Inferior parietal cortex (tissue), 1 donor: ENCODE measurements around the gene STAB1.

Source experiments
- DNase-seq: peaks from one replicate; pipeline ENCODE4 v3.0.0-alpha.2; 2016; ENCODE audit errors: extremely low spot score

The STAB1 gene, protein sequence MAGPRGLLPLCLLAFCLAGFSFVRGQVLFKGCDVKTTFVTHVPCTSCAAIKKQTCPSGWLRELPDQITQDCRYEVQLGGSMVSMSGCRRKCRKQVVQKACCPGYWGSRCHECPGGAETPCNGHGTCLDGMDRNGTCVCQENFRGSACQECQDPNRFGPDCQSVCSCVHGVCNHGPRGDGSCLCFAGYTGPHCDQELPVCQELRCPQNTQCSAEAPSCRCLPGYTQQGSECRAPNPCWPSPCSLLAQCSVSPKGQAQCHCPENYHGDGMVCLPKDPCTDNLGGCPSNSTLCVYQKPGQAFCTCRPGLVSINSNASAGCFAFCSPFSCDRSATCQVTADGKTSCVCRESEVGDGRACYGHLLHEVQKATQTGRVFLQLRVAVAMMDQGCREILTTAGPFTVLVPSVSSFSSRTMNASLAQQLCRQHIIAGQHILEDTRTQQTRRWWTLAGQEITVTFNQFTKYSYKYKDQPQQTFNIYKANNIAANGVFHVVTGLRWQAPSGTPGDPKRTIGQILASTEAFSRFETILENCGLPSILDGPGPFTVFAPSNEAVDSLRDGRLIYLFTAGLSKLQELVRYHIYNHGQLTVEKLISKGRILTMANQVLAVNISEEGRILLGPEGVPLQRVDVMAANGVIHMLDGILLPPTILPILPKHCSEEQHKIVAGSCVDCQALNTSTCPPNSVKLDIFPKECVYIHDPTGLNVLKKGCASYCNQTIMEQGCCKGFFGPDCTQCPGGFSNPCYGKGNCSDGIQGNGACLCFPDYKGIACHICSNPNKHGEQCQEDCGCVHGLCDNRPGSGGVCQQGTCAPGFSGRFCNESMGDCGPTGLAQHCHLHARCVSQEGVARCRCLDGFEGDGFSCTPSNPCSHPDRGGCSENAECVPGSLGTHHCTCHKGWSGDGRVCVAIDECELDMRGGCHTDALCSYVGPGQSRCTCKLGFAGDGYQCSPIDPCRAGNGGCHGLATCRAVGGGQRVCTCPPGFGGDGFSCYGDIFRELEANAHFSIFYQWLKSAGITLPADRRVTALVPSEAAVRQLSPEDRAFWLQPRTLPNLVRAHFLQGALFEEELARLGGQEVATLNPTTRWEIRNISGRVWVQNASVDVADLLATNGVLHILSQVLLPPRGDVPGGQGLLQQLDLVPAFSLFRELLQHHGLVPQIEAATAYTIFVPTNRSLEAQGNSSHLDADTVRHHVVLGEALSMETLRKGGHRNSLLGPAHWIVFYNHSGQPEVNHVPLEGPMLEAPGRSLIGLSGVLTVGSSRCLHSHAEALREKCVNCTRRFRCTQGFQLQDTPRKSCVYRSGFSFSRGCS (N-terminal part only)

DNA sequence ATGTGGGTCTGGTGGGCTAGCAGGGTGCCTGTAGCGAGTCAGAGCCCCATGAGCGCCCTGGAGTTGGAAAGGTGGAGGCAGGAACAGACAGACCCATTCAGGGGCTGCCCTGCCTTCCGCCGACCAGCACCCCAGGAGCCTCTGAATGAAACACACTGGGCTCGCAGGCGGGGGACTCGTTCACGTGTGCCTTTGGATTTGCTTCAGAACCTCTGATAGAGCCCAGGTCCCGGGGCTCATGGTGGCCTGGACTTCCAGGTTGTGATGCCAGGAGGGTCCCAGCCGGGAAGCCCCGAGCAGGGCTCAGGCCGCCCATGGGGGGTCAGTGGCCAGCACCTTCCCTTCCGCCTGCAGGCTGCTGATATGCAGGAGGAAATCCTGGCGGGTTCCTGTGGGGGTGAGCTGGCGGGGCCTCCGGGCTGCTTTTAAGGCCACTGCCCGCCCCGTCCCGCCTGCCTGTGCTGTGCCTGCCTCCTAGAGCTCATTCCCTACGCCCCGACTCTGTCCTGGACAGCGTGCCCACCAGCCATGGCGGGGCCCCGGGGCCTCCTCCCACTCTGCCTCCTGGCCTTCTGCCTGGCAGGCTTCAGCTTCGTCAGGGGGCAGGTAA lies at the start of gene STAB1:
TSS of gene STAB1 (plus strand) at position 453 of the 610 bp plus-strand sequence. CDS start at position 529, 76 bp downstream.
- DNase-seq: no peak

DNA sequence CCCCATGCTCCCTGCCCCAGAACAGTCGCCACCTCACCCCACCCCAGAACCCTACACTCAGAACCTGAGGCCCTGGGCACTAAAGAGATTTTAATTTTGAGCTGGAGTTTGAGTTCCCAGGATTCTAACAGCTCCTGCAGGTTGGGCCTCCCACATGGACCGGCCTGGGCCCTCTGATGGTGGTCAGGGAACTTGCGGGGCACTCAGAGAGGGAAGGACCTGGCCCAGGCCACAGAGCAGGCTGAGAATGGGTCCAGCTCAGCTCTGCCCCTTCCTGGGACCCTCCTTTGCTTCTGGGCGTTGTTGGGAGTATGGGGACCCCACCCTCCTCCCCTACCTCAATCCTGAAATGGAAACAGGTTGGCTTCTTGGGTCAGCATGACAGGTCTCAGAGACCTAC lies 49.1 kb upstream of the STAB1 start:
- no peak for DNase-seq

DNA sequence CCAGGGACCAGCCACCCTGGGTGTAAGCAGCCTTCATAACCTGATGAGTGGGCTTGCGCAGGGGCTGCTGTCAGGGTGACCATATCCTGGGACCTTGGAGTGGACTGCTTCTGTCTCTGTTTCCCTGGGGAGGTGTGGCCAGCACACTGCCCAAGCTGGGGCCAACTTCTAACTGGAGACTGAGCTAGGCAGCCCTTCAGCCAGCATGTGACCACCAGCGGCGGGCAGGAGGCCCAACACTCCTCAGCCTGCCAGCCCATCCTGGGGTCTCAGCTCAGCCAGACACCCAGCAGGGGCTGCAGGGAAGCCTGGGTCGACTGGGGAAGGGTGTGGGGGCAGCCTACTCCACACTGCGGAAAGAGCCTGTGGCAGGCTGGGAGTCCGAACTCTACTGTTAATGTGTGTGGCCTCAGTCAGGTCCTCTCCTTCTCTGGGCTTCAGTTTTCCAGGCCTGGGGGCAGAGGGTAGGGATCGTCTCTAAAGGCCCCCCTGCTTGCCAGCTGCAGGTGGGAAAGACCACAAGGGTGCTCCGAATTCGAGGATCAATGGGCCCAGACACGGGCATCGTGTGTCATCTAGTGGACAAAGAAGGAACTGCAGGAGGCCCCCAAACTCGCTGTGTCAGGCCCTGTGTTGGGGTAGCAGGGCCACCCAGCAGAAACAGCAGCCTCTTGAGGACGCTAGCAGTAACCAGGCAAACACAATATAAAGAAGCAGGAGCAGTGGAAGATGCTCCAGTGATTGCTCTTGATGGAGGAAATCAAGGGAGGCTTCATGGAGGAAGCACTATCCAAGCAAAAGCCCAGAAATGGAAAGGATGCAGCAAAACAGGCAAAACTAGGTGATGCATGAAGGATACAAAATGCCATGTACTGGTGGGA lies 48.3 kb upstream of the STAB1 start:
- DNase-seq: peak; percentile 78

DNA sequence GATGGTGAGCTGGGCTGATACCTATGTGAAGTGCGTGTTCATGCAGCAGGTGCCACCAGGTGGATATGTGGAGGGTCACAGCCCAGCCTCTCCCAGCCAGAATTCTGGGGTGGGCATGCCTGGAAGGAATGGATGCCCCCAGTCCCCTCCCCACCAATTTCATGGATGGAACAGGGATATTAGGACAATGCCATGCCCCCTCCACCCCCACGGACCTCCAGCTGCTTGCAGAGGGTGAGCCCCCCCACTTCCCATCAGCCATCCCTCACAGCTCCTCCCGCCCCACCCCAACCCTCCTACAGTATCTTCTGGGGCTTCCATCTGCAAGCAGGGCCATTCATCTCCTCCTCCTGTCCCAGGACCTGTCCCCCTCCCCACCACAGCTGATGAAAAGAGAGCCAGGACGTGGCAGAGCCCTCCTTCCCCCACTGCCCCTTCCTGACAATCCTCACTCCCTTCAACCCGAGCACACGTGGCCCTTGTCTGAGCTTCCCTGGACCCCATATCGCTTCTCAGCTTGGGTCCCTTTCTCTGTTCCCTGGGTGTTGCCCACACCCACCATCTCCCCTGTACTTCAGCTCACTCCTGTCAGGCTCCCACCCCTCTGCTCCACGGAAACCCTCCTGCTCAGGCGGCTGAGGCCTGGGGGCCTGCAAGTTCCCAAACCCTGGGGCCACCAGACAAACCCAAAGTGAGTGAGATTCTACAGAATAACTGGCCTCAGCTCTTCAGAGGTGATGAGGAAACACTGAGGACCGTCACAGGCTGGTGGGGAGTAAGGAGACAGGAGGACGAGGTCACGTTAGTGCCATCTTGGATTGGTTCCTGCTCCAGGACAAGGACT lies 47.4 kb upstream of the STAB1 start:
- no peak for DNase-seq

DNA sequence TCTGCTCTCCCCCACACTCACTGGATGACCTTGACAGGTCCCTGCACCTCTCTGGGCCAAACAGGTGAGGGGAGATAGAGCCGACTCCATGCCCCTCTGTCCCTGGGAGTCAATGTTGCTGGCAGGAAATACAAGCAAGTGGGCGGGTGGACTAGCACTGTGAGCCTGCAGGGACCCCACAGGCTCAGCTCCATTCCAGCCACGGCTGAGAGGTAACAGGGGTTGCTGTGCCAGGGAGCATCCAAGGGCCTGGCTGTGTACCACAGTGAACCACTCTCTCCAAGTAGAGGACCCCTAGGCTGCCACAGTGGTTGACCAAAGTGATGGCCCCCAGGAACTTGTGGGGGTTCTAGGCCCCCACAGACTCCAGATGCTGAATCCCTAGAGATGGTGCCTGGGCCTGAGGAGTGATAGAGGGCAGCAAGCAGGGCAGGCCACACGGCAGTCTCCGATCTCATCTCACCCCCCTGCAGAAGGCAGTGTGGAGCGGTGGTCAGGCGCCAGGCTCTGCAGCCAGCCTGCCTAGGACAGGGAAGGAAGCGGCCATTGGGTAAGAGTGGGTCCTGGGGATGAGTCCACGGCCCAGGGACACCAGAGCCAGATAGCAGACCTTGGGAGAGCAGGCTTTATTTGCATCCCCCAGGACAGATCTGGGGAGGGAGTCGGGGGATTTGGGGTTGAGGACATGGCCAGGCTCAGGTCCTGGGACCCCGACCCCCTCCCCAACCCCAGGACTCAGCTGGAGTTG lies 44.5 kb upstream of the STAB1 start:
- no peak for DNase-seq

DNA sequence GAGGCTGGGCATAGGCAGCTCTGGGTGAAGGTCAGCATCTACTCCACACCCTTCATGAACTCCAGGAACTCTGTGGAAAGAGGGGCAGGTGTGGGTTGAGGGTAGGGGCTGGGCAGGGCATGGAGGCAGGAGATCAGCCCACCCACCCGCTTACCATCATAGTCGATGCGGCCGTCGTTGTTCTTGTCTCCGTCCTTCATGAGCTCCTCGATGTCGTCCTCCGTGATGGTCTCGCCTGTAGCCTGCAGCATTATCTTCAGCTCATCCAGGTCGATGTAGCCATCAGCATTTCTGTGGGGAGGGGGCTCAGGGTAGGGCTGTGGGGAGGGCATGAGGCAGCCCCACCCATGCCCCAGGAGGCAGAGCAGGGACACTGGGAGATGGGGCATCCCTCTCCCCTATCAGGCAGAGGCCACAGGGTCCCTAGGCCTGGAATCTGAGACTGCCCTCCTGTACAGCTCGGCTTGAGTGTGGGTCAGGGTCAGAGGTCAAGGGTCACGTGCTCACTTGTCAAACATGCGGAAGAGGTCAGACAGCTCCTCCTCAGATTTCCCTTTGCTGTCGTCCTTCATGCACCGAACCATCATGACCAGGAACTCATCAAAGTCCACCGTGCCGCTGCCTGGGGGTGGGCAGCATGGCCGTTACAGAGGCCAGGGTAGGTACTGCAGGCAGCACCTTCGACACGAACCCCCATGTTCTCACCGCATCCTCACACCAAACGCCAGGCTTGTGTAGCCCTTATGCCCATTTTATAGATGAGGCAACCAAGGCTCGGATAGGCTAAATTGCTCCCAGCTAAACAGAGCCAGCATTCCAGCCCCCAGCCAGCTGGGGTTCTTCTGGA lies 43.7 kb upstream of the STAB1 start:
- DNase-seq: no peak

DNA sequence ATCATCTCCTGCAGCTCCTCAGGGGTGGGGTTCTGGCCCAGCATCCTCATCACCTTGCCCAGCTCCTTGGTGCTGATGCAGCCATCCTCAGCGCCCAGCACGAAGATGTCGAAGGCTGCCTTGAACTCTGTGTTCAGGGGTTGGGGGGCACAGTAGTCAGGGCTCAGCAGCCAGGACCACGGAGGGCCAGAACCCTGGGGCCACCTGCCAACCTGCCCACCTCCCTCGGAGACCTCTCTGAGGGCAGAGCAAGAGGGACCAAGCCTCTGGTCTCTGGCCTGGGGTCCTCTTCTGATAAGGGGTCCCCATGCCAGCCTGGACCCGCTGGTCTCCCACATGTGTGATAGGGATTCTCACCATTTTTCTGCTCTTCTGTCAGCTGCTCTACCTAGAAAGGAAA lies 43.0 kb upstream of the STAB1 start:
- no peak for DNase-seq

DNA sequence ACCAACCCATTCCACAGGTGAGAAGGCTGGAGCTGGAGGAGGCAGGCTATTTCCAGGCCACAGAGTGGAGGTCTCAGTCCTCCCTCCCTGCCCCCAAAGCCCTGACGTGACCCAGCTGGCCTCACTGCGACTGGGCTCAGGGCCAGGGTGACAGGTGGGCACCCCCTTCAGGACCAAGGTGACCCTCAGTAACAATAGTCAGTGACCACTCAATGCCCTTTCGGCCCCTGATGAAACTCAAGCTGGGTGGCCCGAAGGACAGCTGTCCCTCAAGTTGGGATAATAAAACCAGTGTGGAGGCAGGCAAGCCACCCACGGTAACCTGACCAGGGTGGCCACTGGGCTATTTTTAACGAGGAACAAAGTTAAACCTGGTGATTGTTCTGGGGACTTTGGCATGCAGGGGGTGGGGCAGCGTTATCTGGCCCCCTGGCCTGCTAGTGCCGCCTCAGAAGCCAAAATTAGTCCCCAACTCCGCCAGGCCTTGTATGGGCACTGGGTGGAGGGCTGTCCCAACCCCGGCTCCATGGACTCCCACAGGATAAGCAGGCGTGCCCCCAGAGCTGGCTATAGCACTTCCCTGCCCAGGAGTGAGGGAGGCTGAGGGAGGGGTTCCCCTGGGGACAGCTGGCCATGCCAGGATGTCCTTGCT lies 42.4 kb upstream of the STAB1 start:
- no peak for DNase-seq

DNA sequence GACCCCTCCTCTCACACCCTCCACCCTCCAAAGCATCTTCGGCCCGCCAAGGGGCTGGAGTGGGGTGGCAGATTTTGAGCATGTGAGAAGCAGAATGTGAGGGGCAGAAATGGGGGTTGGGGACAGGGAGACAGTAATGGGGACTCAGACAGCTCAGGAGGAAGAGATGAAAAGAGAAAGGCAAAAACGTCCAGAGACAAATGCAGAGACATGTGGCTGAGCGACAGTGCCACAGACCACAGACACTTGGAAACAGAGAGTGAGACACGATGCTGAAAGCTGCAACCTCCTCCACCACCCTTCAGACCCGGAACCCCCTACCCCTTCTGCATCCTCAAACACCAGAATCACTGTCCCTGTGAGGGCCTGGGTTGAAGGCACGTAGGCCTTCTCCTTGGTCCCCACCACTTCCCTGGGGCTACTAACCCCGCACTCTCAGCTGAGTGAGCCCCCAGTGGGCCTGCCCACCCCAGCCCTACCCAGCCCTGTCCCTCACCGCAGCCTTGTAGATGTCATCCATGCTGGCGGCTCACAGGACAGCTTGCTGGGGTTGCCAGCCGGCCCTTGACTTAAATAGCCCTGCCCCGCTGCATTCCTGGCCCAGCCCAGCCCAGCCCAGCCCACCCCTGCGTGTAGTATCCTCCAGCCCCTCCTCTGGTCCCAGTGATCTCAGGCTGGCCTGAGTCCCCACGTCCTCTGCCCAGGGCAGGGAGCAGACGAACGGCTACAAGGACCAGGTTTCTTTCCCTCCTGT lies 41.5 kb upstream of the STAB1 start, which contains the start of gene TNNC1:
TSS of gene TNNC1 (minus strand) at position 546 of the 754 bp plus-strand sequence. CDS start at position 520, 26 bp downstream.
- DNase-seq: no peak

DNA sequence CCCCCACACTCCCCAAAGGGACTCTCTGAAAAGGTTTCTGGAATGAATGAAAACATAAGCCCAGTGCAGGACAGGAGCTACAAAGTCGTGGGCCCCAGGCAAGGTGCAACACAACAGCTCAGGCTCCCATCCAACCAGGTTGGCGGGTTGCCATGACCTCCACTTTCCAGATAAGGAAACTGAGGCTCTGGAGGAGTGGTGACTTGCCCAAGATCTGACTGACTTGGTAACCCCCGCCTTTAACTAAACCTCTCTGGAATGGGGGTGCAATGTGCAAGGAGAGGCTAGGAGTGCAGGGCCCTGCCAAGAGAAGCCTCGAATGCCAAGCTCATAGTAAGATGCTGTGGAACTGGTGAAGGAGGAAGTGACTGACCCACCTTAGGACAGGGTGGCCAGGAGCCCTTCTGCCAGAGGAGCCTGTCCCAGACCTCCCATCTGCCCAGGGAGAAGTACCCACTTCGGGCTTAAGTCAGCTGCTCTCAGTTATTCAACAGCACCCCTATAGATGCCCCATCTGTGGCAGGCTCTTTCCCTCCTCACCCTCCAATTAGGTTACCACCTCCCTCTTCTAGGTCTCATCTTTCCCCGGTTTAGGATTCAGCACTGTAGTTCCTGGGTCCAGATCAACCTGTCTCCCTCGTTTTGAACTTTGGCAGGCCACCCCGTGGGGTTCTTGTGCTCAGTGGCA lies 40.7 kb upstream of the STAB1 start:
- no peak for DNase-seq

DNA sequence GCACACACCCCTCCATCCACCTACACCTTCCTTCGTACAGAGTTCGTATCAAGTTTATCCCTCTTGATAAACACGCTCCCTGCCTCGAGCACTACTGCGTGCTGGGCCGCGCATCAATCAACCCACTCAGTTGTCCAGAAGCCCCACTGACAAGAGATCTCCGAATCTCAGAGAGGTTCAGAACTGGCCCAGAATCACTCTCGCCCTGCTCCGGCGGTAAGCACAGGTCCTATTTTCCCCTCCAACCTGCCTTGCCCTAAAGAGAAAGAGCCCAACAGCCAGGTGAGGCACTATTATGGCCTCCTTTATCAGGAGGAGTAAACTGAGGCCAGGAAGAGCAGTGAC lies 40.2 kb upstream of the STAB1 start:
- no peak for DNase-seq

DNA sequence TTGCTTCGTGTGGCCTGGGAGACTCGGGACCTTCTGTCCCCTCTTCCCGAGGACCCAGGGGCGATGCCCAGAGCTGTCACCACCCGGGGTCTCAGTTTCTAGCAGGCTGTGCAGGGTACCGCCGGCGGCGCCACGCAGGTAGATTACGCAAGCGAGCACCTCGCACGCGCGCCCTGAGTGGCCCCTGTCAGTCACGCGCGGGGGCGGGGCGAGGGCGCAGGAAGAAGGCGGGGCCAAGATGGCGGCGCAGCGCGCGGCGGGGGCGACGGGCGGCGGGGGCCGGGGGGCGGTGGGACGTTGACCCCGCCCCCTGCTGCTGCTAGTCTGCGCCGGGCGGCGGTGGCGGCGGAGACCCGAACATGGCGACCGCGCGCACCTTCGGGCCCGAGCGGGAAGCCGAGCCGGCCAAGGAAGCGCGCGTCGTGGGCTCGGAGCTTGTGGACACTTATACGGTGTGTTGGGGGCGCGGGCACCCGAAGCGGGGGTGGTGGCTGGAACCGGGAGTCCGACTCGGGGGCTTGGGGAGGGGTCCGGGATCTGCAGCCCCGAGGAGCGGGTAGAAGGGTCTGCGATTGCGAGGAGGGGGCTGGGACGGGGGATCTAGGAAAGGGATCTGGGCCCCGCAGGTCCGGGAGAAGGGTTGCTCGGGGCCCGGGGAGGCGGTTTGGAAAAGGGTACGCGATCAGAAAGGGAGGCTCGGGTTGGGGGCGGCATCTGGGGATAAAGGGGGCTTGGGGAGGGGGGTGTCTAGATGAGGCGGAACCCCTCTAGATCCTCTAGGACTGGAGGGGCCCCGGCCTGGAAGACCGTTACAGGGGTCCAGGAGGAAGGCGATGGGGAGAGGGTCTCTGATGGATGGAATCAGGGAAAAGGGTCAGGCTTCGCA lies 39.6 kb upstream of the STAB1 start, which contains the start of gene NISCH:
TSS of gene NISCH (plus strand) at position 322 of the 886 bp plus-strand sequence. CDS start at position 360, 38 bp downstream.
- peak; percentile 79 for DNase-seq

DNA sequence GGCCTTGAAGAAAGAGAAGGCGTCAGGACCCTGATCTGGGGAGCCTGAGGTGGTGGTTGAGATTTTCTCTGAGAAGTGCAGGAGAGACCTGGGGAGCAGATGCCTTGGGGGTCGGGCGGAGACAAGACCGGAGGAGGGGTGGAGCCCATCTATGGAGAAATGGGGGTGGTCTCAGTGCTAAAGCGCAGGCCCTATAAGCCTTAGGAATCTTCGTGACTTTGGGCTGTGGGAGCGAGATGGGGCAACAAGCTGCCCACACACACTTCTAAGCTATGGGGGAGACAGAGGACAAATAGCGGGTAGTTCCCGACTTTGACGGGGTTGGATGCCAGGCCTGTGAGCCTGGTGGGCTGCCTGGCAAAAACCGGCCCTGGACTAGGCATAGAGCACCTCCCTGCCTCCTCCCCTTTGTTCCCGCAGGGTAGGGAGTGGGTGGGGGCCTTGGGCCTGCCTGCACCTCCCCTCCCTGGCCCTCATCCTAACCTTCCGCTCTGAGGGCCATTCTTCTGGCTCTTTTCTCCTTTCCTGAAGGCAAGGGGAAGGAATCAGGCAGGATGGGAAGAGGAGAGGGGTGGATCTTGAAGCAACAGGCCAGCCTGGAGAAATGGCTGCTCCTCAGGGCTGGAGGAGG lies 38.9 kb upstream of the STAB1 start:
- no peak for DNase-seq

DNA sequence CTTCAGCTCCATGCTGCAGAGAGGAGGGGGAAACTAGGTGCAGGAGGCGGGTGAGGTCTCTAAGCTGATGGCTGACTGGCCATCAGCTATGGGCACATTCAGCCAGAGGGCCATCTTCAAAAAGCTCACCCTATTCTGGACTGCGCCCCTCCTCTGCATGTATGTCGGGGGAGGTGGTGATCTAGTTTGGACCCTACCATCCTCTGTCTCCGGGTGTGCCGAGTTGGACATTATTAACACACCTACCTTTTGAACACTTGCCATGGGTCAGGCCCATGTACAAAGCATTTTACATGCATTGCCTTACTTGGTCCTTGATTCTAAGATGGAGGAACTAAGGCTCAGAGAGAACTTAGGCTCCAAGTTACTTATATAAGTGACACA lies 38.3 kb upstream of the STAB1 start:
- no peak for DNase-seq
